ENCODE results near the gene CALHM5. TPM values are rescaled to one million over a fixed set of nuclear protein-coding genes. Genes with fewer than 3 reads are reported as not detected.

Gene CALHM5
- total RNA-seq, 1 donor from 2014 or later, result 0.21 TPM

DNA sequence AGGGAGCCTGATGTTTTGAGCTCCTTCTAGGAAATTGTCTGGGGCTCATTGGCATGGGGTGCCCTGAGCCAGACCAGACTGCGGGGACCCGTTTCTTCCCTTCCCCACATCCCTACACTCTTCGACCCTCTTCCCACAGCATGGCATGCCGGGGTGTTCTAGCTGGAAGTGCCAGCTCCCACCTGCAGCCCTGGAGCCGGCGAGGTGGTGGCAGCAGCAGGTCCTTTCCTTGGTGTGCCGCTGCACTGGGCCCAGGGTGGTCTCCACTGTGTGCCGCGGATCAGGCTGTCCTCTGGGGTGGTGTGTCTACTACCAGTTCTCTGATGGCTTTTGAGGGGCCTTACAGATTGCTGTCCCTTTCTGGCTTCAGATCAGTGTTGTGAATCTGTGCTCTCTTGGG, 52.4 kb downstream of the CALHM5 start:
- Histone ChIP-seq H3K36me3 (ENCODE audit: control insufficient read depth, insufficient read depth, low read length) (no peaks in the 10 kb centered on the region), H3K4me3 (ENCODE audit: low read depth, low read length) (no peak overlapping the region), H3K27me3 (ENCODE audit: control insufficient read depth, insufficient read depth, low read length) (peaks cover 2% of the 10 kb centered on the region)
- no peak for DNase-seq (ENCODE audit: low read depth)
- TF ChIP-seq, protein P1, sequence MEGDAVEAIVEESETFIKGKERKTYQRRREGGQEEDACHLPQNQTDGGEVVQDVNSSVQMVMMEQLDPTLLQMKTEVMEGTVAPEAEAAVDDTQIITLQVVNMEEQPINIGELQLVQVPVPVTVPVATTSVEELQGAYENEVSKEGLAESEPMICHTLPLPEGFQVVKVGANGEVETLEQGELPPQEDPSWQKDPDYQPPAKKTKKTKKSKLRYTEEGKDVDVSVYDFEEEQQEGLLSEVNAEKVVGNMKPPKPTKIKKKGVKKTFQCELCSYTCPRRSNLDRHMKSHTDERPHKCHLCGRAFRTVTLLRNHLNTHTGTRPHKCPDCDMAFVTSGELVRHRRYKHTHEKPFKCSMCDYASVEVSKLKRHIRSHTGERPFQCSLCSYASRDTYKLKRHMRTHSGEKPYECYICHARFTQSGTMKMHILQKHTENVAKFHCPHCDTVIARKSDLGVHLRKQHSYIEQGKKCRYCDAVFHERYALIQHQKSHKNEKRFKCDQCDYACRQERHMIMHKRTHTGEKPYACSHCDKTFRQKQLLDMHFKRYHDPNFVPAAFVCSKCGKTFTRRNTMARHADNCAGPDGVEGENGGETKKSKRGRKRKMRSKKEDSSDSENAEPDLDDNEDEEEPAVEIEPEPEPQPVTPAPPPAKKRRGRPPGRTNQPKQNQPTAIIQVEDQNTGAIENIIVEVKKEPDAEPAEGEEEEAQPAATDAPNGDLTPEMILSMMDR (IDR thresholded peaks at IDR 0.05; ENCODE audit: insufficient read depth, low read length, poor library complexity, severe bottlenecking), result no peak

GRCh38 chr6:116564311-116564710, 52.9 kb downstream of the CALHM5 start:
- Histone ChIP-seq H3K4me3 (ENCODE audit: low read depth, low read length) (no peak overlapping the region), H3K36me3 (ENCODE audit: control insufficient read depth, insufficient read depth, low read length) (no peaks in the 10 kb centered on the region), H3K27me3 (ENCODE audit: control insufficient read depth, insufficient read depth, low read length) (peaks cover 2% of the 10 kb centered on the region)
- DNase-seq (ENCODE audit: low read depth), result no peak
- TF ChIP-seq, protein P1 (IDR thresholded peaks at IDR 0.05; ENCODE audit: insufficient read depth, low read length, poor library complexity, severe bottlenecking), result no peak

GRCh38 chr6:116564921-116565872, 53.8 kb downstream of the CALHM5 start:
- peaks cover 2% of the 10 kb centered on the region for H3K27me3 ChIP-seq (ENCODE audit: control insufficient read depth, insufficient read depth, low read length)
- H3K4me3 ChIP-seq (ENCODE audit: low read depth, low read length), result peak overlapping the region; percentile 30
- no peak for DNase-seq (ENCODE audit: low read depth)
- H3K36me3 ChIP-seq (ENCODE audit: control insufficient read depth, insufficient read depth, low read length), result no peaks in the 10 kb centered on the region
- TF ChIP-seq, protein P1 (IDR thresholded peaks at IDR 0.05; ENCODE audit: insufficient read depth, low read length, poor library complexity, severe bottlenecking), result no peak

DNA sequence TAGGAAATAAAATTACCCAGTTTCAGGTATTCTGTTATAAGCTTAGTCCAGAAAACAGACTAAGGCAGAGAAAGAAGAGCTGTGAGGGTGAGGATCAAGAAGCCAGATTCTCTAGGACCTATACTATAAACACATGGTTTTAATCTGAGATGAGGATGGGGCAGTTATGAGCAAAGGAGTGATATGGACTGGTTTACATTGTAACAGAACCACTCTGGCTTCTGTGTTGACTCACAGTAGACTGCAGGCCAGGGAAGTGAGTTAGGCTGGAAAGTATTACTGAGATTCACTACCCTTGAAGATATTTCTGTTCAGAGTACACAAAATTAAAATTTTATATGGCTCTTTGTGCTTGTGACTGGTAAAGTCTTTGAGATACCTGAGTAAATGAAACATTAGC, 56.7 kb downstream of the CALHM5 start:
- no peak overlapping the region for H3K4me3 ChIP-seq (ENCODE audit: low read depth, low read length)
- TF ChIP-seq, protein P1 (IDR thresholded peaks at IDR 0.05; ENCODE audit: insufficient read depth, low read length, poor library complexity, severe bottlenecking), result no peak

DNA sequence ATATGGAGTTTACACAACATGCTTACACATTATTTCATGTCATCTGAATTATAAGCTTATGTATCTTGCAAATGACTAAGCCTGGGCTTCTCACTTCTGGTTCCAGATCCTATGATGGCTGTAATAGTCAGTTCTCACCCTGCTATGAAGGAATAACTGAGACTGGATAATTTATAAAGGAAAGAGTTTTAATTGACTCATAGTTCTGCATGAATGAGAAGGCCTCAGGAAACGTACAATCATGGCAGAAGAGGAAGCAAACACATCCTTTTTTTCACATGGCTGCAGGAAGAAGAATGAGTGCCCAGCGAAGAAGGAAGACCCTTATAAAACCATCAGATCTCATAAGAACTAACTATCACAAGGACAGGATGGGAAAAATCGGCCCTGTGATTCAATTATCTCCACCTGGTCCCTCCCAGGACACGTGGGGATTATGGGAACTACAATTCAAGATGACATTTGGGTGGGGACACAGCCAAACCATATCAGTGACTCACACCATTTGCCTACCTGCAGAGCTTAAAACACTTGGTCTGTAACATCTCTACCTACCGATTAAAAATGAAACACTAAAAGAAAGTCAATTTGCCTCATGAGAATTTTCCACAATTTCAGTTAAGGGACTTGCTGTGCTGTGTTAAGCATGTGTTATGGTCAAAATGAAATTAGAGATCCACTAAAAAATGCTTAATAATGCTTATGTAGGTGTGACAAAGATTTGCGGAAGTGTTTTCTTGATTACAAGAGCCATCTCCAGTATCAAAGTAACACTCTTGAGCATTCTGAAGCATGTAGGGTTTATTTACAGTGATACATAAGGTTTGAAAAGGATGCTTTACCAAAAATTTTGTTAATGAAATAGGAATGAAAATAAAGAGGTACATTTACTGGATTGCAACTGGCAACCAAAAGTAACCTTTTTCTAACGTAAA, 57.6 kb downstream of the CALHM5 start:
- DNase-seq (ENCODE audit: low read depth), result no peak
- no peaks in the 10 kb centered on the region for H3K36me3 ChIP-seq (ENCODE audit: control insufficient read depth, insufficient read depth, low read length)
- H3K27me3 ChIP-seq (ENCODE audit: control insufficient read depth, insufficient read depth, low read length), result peaks cover 2% of the 10 kb centered on the region
- TF ChIP-seq, protein P1 (IDR thresholded peaks at IDR 0.05; ENCODE audit: insufficient read depth, low read length, poor library complexity, severe bottlenecking), result no peak
- H3K4me3 ChIP-seq (ENCODE audit: low read depth, low read length), result no peak overlapping the region

More for the DNA sequence above, 56.7 kb downstream of the CALHM5 start:
- no peak for DNase-seq (ENCODE audit: low read depth)
- H3K27me3 ChIP-seq (ENCODE audit: control insufficient read depth, insufficient read depth, low read length), result peaks cover 2% of the 10 kb centered on the region
- H3K36me3 ChIP-seq (ENCODE audit: control insufficient read depth, insufficient read depth, low read length), result no peaks in the 10 kb centered on the region

All from kidney epithelial cell (primary cell).